Calu3 (cell line): ENCODE data around the gene TTLL5. TPM values are rescaled to one million over a fixed set of nuclear protein-coding genes. Genes with fewer than 3 reads are reported as not detected.
A peak's percentile ranks its signal among the peaks of the same experiment; 100 is the strongest.
"Not testable (repeated sequence)": the region's sequence is repeated elsewhere in the genome, so short reads cannot be mapped to it uniquely, and the experiment has no call there.

Experiments
- BruUV-seq: library from RNA; stranded (reverse); fragments of 400-500 nt; replicated peaks from 2 replicates; lab custom pipeline; 2021; lab: Mats Ljungman, UMichigan
- CTCF ChIA-PET: fragments of 300-600 bp; sonication (Branson Sonifier 250); formaldehyde crosslinking; loops from one replicate; lab custom pipeline; 2022; ENCODE audit warnings: antibody characterized with exemption; lab: Charles Lee
- DNase-seq: peaks from one replicate; pipeline ENCODE4 v3.0.0; 2022
- H3K27ac Mint-ChIP-seq: one replicate; pipeline ENCODE4 v1.8.0; 2022; ENCODE audit warnings: mixed read lengths; ENCODE audit not compliant: unreplicated experiment
- H3K27me3 Mint-ChIP-seq: one replicate; pipeline ENCODE4 v1.8.0; 2022; ENCODE audit warnings: mixed read lengths; ENCODE audit not compliant: unreplicated experiment
- H3K36me3 Mint-ChIP-seq: one replicate; pipeline ENCODE4 v1.8.0; 2022; ENCODE audit warnings: mild to moderate bottlenecking, moderate library complexity, mixed read lengths; ENCODE audit not compliant: insufficient read depth, unreplicated experiment
- H3K4me1 Mint-ChIP-seq: one replicate; pipeline ENCODE4 v1.8.0; 2022; ENCODE audit warnings: mild to moderate bottlenecking, low read depth, mixed read lengths; ENCODE audit not compliant: unreplicated experiment
- H3K4me3 Mint-ChIP-seq: one replicate; pipeline ENCODE4 v1.8.0; 2022; ENCODE audit warnings: mild to moderate bottlenecking, low read depth, moderate library complexity, mixed read lengths; ENCODE audit not compliant: unreplicated experiment
- H3K9me3 Mint-ChIP-seq: one replicate; pipeline ENCODE4 v1.8.0; 2022; ENCODE audit warnings: low read depth, mixed read lengths; ENCODE audit not compliant: unreplicated experiment
- CTCF ChIP-seq: fragments of 200-600 bp; IDR thresholded peaks from one replicate; pipeline ENCODE4 v1.8.0; 2022; ENCODE audit warnings: antibody characterized with exemption; ENCODE audit not compliant: unreplicated experiment
- intact Hi-C: fragments of 100-400 bp; cut with micrococcal nuclease; formaldehyde crosslinking; loops from one replicate; pipeline ENCODE4 v1.10.0; 2022; ENCODE audit not compliant: unreplicated experiment
- total RNA-seq: library from RNA; stranded (reverse); gene quantifications from 2 replicates; pipeline ENCODE4 v1.2.3, GENCODE V29; 2022

The TTLL5 gene
- total RNA-seq, 1 experiment from 2014 or later = 47.5 TPM

GRCh38 chr14:75685910-75686309, 24.9 kb downstream of the TTLL5 start:
- no TSS peak for BruUV-seq
- no peak for DNase-seq
- Mint-ChIP-seq H3K36me3 (peaks cover 12% of the 10 kb centered on the region), H3K27me3 (no peaks in the 10 kb centered on the region), H3K9me3 (no peaks in the 10 kb centered on the region), H3K27ac (peak overlapping the region; percentile 75), H3K4me1 (peaks cover 36% of the 10 kb centered on the region), H3K4me3 (peak overlapping the region; percentile 27)
- no peak for TF ChIP-seq CTCF
- CTCF ChIA-PET = no interaction called here
- intact Hi-C loops = no loop called here

- BruUV-seq = no TSS peak
- TF ChIP-seq CTCF = no peak
- intact Hi-C loops = no loop called here
- Mint-ChIP-seq H3K4me1 (peaks cover 36% of the 10 kb centered on the region), H3K27me3 (no peaks in the 10 kb centered on the region), H3K9me3 (no peaks in the 10 kb centered on the region), H3K4me3 (no peak overlapping the region), H3K27ac (no peak overlapping the region), H3K36me3 (peaks cover 5% of the 10 kb centered on the region)
- DNase-seq = no peak
- CTCF ChIA-PET = no interaction called here
Measured at GRCh38 chr14:75689012-75689411, 28.0 kb downstream of the TTLL5 start.

GRCh38 chr14:75690010-75690409, 29.0 kb downstream of the TTLL5 start:
- Mint-ChIP-seq H3K4me3 (no peak overlapping the region), H3K36me3 (peaks cover 5% of the 10 kb centered on the region), H3K4me1 (peaks cover 36% of the 10 kb centered on the region), H3K9me3 (no peaks in the 10 kb centered on the region), H3K27me3 (no peaks in the 10 kb centered on the region), H3K27ac (peak overlapping the region; percentile 76)
- CTCF ChIA-PET = no interaction called here
- no peak for TF ChIP-seq CTCF
- no TSS peak for BruUV-seq
- intact Hi-C loops = no loop called here
- peak; percentile 1 for DNase-seq

- H3K27me3 Mint-ChIP-seq, DNase-seq, BruUV-seq, H3K9me3 Mint-ChIP-seq, CTCF ChIA-PET, H3K4me3 Mint-ChIP-seq, intact Hi-C loops, H3K27ac Mint-ChIP-seq, H3K4me1 Mint-ChIP-seq: not testable (repeated sequence)
- peaks cover 15% of the 10 kb centered on the region for H3K36me3 Mint-ChIP-seq
Measured at GRCh38 chr14:75695025-75695424, 34.0 kb downstream of the TTLL5 start.

- H3K27ac Mint-ChIP-seq = no peak overlapping the region
- no peaks in the 10 kb centered on the region for H3K27me3 Mint-ChIP-seq
- DNase-seq = no peak
- no peak overlapping the region for H3K4me3 Mint-ChIP-seq
- peaks cover 10% of the 10 kb centered on the region for H3K36me3 Mint-ChIP-seq
- BruUV-seq = no TSS peak
- H3K4me1 Mint-ChIP-seq = no peaks in the 10 kb centered on the region
- CTCF ChIA-PET = interaction anchor here (0.6 kb wide), 1 partner anchor 786 kb away, joined by 3 read pairs; no protein-coding TSS in a partner anchor
- intact Hi-C loops = no loop called here
- H3K9me3 Mint-ChIP-seq = no peaks in the 10 kb centered on the region
- TF ChIP-seq CTCF = no peak
Measured at GRCh38 chr14:75697386-75697785, 36.3 kb downstream of the TTLL5 start.
